ENCODE data around the gene PUS1.

The PUS1 gene

DNA sequence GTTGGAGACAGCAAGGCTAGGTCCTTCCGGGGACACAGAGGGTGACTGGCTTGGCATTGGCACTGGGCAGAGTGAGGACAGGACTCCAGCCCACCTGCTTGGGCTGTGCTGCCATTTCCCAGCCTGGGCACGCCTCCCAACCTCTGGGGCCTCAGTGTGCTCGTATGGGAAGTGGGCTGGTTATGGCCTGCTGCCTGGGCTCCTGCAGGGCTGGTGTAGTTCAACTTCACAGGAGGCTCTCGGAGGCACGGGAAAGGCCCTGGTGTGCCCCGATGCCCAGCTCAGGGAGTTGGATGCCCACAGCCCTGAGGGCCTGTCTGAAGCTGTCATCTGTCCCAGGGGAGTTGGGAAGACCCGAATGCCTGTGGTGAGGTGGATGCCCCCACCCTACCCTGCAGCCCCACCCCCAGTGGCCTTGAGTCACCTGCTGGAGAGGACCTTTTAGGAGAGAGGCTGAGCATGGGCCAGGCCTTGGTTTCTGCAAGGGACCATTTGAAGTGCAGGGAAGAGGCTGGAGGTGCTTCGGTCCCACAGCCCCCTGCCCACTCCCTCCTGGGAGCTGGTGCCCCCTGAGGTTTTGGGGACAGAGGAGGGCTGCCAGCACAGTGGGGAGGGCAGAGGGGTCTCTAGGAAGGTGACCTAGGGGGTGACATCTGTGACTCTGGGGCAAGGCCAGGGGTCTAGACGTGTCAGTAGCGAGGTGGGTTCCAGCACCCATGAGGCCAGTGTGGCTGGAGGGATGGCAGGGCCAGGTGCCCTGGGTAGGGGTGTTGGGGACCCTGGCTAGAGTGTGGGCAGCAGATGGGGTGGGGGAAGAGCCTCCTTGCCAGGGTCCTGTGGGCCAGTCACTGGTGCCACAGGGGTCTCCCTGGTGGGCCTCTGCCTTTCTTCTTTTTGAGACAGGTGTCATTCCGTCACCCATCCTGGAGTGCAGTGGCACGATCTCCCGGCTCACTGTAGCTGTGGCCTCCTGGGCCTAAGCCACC, 25.5 kb upstream of the PUS1 start:
- DNase-seq = no peak

- no peak for DNase-seq
These were observed 24.7 kb upstream of the PUS1 start for GRCh38 chr12:131904346-131904745.

- DNase-seq = no peak
These were observed 23.9 kb upstream of the PUS1 start for GRCh38 chr12:131905081-131905629.

DNA sequence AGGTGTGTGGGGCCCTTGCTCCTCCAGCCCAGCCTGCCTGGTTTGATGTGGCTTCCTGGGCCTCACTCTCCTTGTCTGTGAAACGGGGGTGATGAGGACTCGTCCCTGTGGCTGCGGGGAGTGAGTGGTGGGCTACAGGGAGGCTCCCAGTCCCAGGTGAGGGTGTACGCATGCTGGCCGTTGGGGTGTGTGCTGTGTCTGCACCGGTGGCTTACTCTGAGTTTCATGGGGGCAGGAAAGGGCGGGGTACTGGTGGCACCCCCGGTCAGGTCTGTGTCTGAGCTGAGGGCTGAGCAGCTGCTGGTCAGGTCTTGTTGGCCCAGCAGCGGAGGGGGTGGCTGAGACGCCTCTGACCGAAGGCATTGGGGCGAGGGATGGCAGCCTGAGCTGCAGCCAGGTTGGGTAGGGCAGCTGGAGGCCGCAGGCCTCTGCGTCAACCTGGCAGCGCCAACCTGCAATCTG, 23.4 kb upstream of the PUS1 start:
- DNase-seq = no peak

GRCh38 chr12:131907379-131908091, 21.5 kb upstream of the PUS1 start:
- DNase-seq = no peak

- DNase-seq = no peak
These were observed 20.7 kb upstream of the PUS1 start for GRCh38 chr12:131908092-131909080.

DNA sequence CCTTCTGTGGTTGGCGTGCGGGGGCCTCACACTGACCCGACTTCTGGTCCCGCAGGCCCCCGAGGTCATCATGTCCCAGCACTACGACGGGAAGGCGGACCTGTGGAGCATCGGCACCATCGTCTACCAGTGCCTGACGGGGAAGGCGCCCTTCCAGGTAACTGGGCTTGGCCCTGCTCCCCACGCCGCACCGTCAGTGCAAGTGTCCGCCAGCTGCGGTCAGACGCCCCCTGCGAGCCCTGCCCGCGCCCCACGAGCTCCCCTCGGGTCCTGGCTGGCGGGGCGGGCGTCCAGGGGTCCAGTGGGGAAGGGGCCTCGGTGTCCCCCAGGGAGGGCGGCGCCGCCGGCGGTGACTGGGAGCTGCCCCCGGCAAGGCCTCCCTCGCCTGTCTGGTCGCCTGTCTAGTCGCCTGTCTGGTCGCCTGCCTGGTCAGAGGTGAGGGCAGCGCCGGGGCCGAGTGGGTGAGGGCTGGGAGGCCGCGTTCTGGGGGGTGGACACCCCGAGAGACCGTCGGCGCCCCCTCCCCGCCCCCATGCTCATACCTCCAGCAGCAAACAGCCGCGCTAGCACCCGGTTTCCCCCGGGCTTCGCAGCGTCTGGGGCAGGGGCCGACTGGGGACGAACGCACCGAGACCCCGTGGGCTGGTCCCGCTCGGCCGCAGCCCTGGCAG, 19.9 kb upstream of the PUS1 start:
- no peak for DNase-seq

GRCh38 chr12:131909752-131910219, 19.3 kb upstream of the PUS1 start:
- DNase-seq = no peak

GRCh38 chr12:131910302-131911027, 18.6 kb upstream of the PUS1 start:
- DNase-seq = no peak

- no peak for DNase-seq
These were observed 17.9 kb upstream of the PUS1 start for GRCh38 chr12:131911028-131911650.

DNA sequence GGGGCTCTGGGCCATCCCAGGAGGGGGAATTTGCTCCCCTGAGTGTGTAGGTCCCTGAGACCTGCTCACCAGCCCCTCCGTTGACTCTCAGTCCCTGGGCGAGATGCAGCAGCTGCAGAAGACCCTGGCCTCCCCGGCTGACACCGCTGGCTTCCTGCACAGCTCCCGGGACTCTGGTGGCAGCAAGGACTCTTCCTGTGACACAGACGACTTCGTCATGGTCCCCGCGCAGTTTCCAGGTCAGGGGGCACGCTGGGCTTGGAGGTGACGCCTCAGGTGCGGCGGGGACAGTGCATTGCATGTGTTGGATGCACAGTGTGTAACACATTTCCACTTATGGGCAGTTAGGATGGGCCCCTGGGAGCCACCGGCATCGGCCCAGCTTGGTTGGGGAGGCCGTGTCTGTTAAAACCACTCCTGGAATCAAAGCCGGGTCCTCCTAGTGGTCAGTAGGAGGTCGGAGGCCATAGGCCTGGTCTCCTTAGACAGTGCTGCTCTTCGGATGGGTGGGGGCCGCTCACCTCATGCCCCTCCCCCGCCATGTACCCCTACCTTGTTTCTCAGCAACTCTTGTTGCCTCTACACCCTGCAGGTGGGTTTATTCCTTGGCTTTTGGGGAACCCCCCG, 17.1 kb upstream of the PUS1 start:
- DNase-seq = no peak

GRCh38 chr12:131912518-131913274, 16.4 kb upstream of the PUS1 start:
- DNase-seq = no peak

DNA sequence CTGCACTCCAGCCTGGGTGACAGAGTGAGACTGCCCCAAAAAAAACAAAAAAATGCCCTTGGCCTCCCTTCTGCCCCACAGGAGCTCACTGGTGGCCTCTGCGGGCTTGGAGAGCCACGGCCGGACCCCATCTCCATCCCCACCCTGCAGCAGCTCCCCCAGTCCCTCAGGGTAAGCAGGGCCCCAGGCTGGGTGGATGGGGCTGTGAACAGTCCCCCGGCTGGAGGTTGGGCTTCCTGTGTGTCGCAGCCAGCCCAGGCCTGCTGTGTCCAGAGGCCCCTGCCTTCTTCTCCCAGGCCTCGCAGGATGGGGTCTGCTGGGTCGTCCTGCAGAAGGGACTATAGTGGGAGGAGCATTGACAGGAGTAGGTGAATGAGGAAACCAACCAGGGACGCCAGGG, 15.4 kb upstream of the PUS1 start:
- DNase-seq = no peak

DNA sequence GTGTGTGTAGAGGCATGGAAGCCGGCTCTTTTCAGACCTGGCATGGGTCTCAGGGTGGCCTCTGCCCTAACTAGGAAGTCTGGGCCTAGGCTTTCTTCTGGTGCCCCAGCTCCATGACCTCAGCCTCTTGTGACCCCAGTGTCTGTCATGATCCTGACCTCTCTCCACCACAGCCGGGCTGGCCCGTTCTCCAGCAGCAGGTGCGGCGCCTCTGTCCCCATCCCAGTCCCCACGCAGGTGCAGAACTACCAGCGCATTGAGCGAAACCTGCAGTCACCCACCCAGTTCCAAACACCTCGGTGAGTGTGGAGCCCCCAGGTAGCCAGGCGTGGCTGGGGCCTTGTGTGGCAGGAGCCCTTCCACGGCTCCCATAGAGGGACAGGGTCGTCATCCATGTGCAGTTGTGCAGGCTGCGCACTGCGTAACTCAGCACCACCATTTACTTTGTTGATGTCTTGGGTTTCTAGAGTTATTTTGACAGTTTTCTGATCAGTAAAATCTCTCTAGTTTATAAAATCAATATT, 14.8 kb upstream of the PUS1 start:
- DNase-seq = no peak

DNA sequence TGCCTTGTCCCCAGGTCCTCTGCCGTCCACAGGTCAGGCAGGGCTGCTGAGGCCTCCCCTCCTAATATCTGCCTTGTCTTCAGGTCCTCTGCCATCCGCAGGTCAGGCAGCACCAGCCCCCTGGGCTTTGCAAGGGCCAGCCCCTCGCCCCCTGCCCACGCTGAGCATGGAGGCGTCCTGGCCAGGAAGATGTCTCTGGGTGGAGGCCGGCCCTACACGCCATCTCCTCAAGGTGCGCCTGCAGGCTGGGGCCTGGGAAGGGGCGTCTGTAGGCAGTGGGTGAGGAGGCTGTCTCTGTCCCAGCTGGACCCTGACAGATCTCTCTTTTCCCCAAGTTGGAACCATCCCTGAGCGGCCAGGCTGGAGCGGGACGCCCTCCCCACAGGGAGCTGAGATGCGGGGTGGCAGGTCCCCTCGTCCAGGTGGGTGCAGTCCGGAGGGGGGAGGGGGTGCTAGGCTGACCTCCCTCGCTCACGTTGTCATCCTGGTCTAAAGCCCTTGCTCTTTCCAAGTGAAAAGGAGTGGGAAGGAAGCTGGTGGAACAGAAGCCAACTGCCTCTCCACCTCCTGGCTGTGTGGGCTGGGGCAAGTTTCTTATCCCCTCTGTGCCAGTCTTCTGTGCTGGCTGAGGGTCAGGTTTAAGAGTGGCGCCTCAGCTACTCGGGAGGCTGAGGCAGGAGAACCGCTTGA, 13.9 kb upstream of the PUS1 start:
- DNase-seq = no peak

DNA sequence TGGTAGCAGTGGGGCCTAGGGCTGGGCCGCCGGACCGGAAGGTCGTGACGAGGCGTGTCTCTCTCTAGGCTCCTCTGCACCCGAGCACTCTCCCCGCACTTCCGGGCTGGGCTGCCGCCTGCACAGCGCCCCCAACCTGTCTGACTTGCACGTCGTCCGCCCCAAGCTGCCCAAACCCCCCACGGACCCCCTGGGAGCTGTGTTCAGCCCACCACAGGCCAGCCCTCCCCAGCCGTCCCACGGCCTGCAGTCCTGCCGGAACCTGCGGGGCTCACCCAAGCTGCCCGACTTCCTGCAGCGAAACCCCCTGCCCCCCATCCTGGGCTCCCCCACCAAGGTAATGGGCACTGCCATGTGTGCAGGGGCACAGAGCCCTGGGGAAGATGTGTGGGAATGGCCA, 13.3 kb upstream of the PUS1 start:
- no peak for DNase-seq

GRCh38 chr12:131916306-131917138, 12.6 kb upstream of the PUS1 start:
- DNase-seq = no peak
